Measurements from ENCODE around the gene ZKSCAN3. TPM values are rescaled to one million over a fixed set of nuclear protein-coding genes. Genes with fewer than 3 reads are reported as not detected.
A peak's percentile ranks its signal among the peaks of the same experiment; 100 is the strongest.
"Not testable (repeated sequence)": the region's sequence is repeated elsewhere in the genome, so short reads cannot be mapped to it uniquely, and the experiment has no call there.

ZKSCAN3 gene
- total RNA-seq, 1 experiment from 2014 or later = 1.9 TPM

DNA sequence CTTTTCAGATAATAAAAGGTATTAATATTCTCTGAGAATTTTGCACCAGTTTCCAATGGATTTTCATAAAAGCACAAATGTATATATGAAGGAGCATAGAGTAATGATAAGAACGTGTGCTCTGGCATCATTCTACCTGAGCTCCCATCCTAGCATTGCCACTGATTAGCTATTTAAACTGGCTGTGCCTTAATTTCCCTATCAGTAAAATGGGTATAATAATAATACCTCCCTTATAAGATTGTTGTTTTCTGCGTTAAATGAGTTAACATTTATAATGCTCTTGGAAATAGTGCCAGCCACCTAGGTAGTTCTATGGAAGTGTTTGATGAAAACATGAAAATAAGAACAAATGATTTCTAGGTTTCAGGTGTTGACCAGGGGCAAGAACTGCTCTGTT lies 11.2 kb downstream of the ZKSCAN3 start:
- H3F3A ChIP-seq (ENCODE audit: low read length, unreplicated experiment) = no peaks in the 10 kb centered on the region
- no TSS peak for BruUV-seq (replicated peaks)
- H3K4me3 ChIP-seq (ENCODE audit: low read length) = no peak overlapping the region
- H3K36me3 ChIP-seq (ENCODE audit: low read depth, low read length) = peaks cover 14% of the 10 kb centered on the region
- no peaks in the 10 kb centered on the region for H3K9me2 ChIP-seq (replicated peaks; ENCODE audit: low read length)
- H3K9me3 ChIP-seq (ENCODE audit: low read length) = no peaks in the 10 kb centered on the region
- H3K9ac ChIP-seq (ENCODE audit: low read length) = no peak overlapping the region
- ATAC-seq = no peak
- H3K27me3 ChIP-seq (ENCODE audit: low read length) = no peaks in the 10 kb centered on the region
- peaks cover 13% of the 10 kb centered on the region for H3K4me1 ChIP-seq (ENCODE audit: insufficient read depth, low read length)
- intact Hi-C loops (cut with micrococcal nuclease) = no loop called here
- TF ChIP-seq EZH2 (IDR thresholded peaks at IDR 0.05; ENCODE audit: low read length, unreplicated experiment) (no peak), CTCF (conservative IDR thresholded peaks at IDR 0.05; ENCODE audit: low read depth, low read length) (no peak)
- 0 out of 2 replicates have a peak, but pooled peaks cover 5% of the 10 kb centered on the region for H3K79me2 ChIP-seq (ENCODE audit: low read length)
- POLR2A ChIA-PET (ENCODE audit: unreplicated experiment) = no interaction called here
- no peaks in the 10 kb centered on the region for H4K20me1 ChIP-seq (ENCODE audit: low read length)
- CTCF ChIA-PET = no interaction called here
- no peak overlapping the region for H3K4me2 ChIP-seq (ENCODE audit: low read length)
- no peak overlapping the region for H2AFZ ChIP-seq (ENCODE audit: low read length)
- H3K27ac ChIP-seq (ENCODE audit: low read length) = no peak overlapping the region
- no peak for DNase-seq

- BruUV-seq (replicated peaks) = TSS peak; percentile 10
- H3K4me2 ChIP-seq (ENCODE audit: low read length); H2AFZ ChIP-seq (ENCODE audit: low read length); ATAC-seq; H3K9me2 ChIP-seq (replicated peaks; ENCODE audit: low read length); H3K4me3 ChIP-seq (ENCODE audit: low read length); H3K4me1 ChIP-seq (ENCODE audit: insufficient read depth, low read length); H3F3A ChIP-seq (ENCODE audit: low read length, unreplicated experiment); POLR2A ChIA-PET (ENCODE audit: unreplicated experiment); intact Hi-C loops (cut with micrococcal nuclease); H3K79me2 ChIP-seq (ENCODE audit: low read length); DNase-seq; H3K27ac ChIP-seq (ENCODE audit: low read length); H3K9me3 ChIP-seq (ENCODE audit: low read length); CTCF ChIA-PET; H3K9ac ChIP-seq (ENCODE audit: low read length); H3K27me3 ChIP-seq (ENCODE audit: low read length); H4K20me1 ChIP-seq (ENCODE audit: low read length): not testable (repeated sequence)
- 0 out of 2 replicates have a peak, but pooled peaks cover 11% of the 10 kb centered on the region for H3K36me3 ChIP-seq (ENCODE audit: low read depth, low read length)
Measured at GRCh38 chr6:28365590-28365989, 15.8 kb downstream of the ZKSCAN3 start.

DNA sequence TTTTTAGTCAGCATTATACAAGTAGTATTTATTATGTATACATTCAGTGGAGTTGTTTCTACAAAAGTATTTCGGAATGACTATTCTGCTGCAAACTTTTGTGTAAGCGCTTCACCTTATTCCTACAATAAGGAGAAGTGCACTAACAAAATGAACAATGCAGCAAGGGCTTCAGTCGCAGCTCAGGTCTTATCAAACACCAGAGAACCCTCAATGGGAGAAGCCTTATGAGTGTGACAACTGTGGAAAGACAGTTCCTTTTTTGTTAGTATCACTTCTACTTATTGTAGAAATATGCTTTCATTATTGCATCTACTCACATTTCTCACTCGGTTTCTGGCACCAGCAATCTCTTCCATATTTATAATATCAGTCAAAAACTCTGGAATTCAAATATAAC lies 18.8 kb downstream of the ZKSCAN3 start:
- Histone ChIP-seq H3K4me3 (ENCODE audit: low read length) (no peak overlapping the region), H3K9me3 (ENCODE audit: low read length) (no peaks in the 10 kb centered on the region), H3K4me2 (ENCODE audit: low read length) (no peak overlapping the region), H3K27me3 (ENCODE audit: low read length) (no peaks in the 10 kb centered on the region), H3F3A (ENCODE audit: low read length, unreplicated experiment) (no peaks in the 10 kb centered on the region), H3K27ac (ENCODE audit: low read length) (no peak overlapping the region), H4K20me1 (ENCODE audit: low read length) (no peaks in the 10 kb centered on the region), H3K4me1 (ENCODE audit: insufficient read depth, low read length) (no peaks in the 10 kb centered on the region), H3K36me3 (ENCODE audit: low read depth, low read length) (0 out of 2 replicates have a peak, but pooled peaks cover 7% of the 10 kb centered on the region), H3K9ac (ENCODE audit: low read length) (no peak overlapping the region), H3K79me2 (ENCODE audit: low read length) (no peaks in the 10 kb centered on the region), H2AFZ (ENCODE audit: low read length) (no peak overlapping the region), H3K9me2 (replicated peaks; ENCODE audit: low read length) (no peaks in the 10 kb centered on the region)
- no TSS peak for BruUV-seq (replicated peaks)
- TF ChIP-seq CTCF (conservative IDR thresholded peaks at IDR 0.05; ENCODE audit: low read depth, low read length) = no peak
- no peak for TF ChIP-seq EZH2phosphoT487 (IDR thresholded peaks at IDR 0.05; ENCODE audit: borderline replicate concordance, low read length)
- TF ChIP-seq EZH2 (IDR thresholded peaks at IDR 0.05; ENCODE audit: low read length, unreplicated experiment) = no peak
- no peak for DNase-seq
- CTCF ChIA-PET = no interaction called here
- POLR2A ChIA-PET (ENCODE audit: unreplicated experiment) = no interaction called here
- ATAC-seq = no peak
- intact Hi-C loops (cut with micrococcal nuclease) = no loop called here
